Activated CD4-positive, alpha-beta T cell treated with anti-CD3 and anti-CD28 coated beads, Interleukin-2, Interleukin-6, amounts not matched to agents 100 ng/mL and 50 ng/mL, durations not matched to agents 16 hours and 8 hours (primary cell): ENCODE measurements around the gene PPP1R18.
"Not testable (repeated sequence)": the region's sequence is repeated elsewhere in the genome, so short reads cannot be mapped to it uniquely, and the experiment has no call there.

Source experiments
- DNase-seq: peaks from one replicate; pipeline ENCODE4 v3.0.0-alpha.2; 2020

Gene PPP1R18

DNA sequence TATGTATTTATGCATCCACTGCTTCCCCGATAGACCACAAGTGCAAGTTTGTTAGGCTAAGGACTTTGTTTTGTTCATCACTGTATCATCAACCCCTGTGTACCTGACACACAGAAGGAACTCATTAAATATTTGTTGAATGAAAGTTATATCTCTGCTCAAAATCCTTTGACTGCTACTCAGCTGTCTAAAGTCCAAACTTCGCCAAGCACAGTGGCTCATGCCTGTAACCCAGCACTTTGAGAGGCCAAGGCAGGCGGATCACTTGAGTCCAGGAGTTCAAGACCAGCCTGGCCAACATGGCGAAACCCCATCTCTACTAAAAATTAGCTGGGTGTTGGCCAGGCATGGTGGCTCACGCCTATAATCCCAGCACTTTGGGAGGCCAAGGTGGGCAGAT, 28.5 kb downstream of the PPP1R18 start:
- DNase-seq, result not testable (repeated sequence)

DNA sequence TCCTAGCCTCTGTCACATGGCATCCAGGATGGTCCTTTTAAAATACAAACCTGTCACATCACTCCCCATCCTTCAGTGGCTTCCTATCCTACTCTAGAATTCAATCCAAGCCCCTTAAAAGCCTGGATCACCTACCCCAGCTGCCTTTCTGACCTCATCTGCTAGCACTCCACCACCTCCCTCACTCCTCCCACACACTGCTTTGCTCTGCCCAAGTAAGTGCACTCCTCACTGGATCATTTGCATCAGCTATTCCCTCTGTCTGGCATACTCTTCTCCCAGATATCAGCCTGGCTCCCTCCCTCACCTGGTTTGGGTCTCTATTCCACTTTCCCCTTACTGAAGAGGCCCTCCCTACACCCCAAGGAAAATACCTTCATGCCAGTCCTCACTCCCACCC, 29.0 kb downstream of the PPP1R18 start:
- no peak for DNase-seq

DNA sequence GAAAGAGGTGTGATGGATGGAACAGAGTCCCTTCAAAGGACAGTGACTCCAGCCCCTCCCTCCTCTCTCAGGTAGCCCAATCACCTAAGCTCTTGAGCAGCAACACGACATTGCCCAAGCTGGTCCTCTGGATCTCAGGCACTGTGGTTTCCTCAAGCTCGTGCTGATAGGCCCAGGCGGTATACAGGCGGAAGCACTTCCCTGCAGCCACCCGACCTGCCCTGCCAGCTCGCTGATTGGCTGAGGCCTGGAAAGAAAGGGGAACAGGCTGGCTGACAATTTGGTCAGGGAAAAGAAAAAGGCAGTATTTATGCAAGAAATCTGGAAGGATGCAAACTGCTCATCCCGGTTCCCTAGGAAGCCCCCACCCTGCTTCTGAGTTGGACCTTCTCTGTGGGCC, 29.9 kb downstream of the PPP1R18 start:
- no peak for DNase-seq

- no peak for DNase-seq
Measured at GRCh38 chr6:30655743-30656094, 30.7 kb downstream of the PPP1R18 start.

DNA sequence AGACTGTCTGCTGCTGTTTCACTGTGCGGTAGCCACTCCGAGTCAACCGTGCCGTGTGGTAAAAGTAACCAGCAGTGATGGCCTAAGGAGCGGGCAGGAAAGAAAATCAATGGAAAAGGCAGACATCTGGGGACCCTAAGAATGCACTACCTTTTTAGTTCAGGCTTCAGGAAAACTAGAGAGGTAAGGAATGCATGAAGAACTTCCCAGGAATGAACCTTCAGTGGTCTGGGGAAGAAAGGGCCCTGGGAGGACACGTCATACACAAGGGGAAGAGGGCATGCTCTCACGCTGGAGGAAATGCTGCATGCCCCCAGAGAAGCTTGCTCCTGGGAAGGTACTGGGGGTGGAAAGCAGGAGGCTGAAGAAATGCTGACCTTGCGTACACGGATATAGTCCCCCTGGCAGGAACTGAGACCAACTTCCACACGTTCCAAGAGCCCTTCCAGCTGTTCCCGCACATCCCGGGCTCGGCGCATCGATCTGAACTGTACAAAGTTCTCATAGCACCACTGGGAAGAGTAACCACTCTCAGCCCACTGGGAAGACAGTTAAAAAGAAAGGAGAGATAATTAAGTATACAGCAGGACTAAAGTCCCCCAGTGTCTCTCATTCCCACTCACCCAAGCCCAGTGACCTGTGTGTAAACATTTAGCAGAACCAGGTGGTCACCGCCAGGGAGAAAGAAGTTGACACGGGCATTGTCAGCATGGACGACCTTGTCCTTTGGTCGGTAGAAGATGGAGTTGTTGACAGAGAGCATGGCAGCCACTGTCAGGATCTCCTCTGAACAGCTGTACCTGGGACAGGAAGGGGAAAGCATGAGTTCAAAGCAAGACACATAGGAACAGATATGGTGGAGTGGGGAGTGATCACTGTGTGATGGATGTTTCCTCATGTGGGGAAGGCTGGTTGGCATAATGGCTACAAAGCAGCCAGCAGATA, 31.4 kb downstream of the PPP1R18 start:
- DNase-seq, result no peak

- no peak for DNase-seq
Measured at GRCh38 chr6:30651143-30651542, 35.3 kb downstream of the PPP1R18 start.

GRCh38 chr6:30647242-30648116, 39.0 kb downstream of the PPP1R18 start:
- DNase-seq, result peak; percentile 84

DNA sequence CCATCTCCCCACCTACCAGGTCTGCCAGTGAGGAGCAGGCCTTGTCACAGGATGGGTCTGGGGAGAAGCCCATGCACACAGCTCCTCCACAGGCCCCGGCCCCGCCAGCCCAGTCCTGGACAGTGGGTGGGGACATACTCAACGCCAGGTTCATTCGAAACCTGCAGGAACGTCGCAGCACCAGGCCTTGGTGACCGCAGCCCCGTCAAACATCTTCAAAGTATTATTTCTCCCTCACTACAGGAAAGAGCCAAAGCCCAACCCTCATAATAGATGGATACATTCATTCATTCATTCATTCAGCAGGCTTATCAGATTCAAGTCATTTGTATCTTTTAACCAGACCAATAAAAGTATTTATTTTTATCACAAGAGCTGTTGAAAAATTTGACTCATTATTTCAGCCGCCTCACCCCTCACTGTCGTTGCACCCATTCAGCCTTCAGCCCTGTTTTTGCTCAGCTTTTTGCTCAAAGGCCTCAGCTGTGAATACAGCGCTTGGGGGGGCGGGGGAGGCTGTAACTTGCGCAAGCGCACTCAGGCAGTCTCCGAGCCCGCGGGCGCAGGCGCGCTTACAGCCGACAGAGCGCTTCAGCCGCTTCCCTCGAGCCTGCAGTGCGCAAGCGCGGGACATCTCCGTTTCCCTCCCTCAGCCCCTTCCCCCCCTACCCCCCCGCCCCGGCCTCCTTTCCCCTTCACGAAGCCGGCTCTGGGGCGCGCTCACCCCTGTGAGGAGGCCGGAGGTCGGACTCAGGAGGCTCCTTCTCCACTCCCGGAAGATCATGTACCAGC, 39.8 kb downstream of the PPP1R18 start, which contains the start of gene C6orf136:
TSS of gene C6orf136 (plus strand) at position 684 of the 792 bp plus-strand sequence. CDS start at position 783, 99 bp downstream.
- peak; percentile 95 for DNase-seq

- DNase-seq, result no peak
Measured at GRCh38 chr6:30645989-30646388, 40.5 kb downstream of the PPP1R18 start.

- no peak for DNase-seq
Measured at GRCh38 chr6:30644769-30645168, 41.7 kb downstream of the PPP1R18 start.

DNA sequence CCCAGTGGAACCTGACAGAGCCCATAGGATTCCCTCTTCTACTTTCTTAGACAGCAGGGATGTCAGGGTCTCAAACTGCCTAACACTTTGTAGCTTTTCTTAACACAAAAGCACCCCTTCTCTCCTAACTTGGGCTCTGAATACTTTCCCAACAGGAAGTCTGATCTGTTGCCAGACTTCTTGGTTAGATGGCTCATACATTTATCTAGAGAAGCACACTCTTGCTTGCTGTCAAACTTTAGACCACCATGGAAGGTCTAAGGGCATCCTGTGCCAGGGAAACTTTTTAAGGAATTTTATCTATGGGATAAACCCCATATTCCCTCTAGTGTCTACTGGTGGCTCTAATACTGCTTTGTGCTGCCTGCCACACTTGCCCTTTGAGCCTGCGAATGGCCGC, 42.8 kb downstream of the PPP1R18 start:
- no peak for DNase-seq

GRCh38 chr6:30641048-30641447, 45.4 kb downstream of the PPP1R18 start:
- no peak for DNase-seq

- no peak for DNase-seq
Measured at GRCh38 chr6:30640481-30640880, 46.0 kb downstream of the PPP1R18 start.

DNA sequence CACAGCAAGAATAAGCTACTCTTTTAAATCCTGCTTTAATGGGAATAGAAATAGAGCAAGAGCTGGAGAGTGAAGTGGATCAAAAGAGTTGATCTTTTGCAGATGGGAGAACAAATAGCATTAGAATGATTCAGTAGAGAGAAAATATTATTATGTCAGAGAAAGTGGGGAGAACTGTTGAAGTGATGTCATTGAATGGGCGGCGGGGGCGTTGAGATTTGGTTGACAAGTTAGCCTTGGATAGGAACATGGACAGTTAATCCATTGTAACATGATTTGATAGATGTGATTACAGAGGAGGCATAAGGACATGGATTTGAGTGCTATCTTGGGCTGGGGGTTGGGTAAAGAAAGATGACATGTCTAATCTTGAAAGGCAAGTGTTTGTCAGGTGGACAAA, 50.6 kb downstream of the PPP1R18 start:
- DNase-seq, result no peak

DNA sequence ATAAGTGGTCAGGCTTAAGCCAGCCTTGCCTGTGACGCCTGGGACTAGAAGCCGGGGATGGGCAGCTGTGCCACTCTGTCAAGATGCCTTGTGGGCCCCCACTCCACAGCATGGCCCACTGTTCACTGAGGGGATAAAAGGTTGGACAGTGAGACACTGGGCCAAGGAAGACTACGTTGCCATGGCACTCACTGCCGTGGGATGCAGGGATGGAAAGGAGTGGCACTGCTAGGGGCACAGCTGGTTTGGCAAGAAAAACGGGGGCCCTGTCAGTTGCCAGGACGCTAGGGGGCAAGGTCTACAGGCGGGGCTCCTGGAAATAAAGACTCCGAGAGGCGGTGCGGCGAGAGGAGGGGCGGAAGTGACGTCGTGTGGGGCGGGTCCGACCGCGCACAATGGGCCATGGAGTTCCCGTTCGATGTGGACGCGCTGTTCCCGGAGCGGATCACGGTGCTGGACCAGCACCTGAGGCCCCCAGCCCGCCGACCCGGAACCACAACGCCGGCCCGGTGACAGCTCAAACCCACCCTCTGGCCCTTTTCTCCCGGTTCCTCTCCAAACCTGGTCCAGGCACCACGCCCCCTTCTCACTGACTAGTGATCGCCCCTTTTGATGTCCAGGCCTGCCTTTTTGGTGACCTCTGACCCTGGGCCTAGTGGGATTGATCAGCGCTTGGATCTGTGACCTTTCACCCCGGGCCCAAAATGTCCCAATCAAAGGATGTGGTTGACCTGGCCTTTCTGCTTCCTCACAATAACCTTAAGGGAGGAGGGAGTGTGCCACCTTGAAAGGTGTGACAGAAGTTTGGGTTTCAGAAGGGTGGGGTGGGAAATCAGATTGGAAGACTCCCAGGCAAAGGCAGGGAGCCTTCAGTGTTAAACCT, 59.7 kb downstream of the PPP1R18 start, which contains the start of gene ATAT1:
TSS of gene ATAT1 (plus strand) at position 391 of the 883 bp plus-strand sequence.
- peak; percentile 89 for DNase-seq
